K562 (cell line): ENCODE results near the gene PTRH1. TPM values are rescaled to one million over a fixed set of nuclear protein-coding genes. Genes with fewer than 3 reads are reported as not detected.
A peak's percentile ranks its signal among the peaks of the same experiment; 100 is the strongest.

Experiments used
- BRD9 ChIP-seq: fragments of 450-650 bp; IDR thresholded peaks from 2 replicates; pipeline ENCODE4 v1.6.1; 2018; ENCODE audit warnings: low read depth; ENCODE audit not compliant: partially characterized antibody
- CBX3 ChIP-seq, 2 experiments: IDR thresholded peaks; 1 replicate in 1 of 2; 2 replicates in 1 of 2; pipeline ENCODE4 v1.6.1; 2012; ENCODE audit warnings: inconsistent platforms in 2 of 2, low read length in 2 of 2, borderline replicate concordance in 1 of 2, control low read depth in 1 of 2
- E2F4 ChIP-seq: sonication (generic); formaldehyde crosslinking; IDR thresholded peaks from 2 replicates; pipeline ENCODE4 v1.8.0; 2022; ENCODE audit warnings: mild to moderate bottlenecking, low read depth, missing genetic modification reagents
- FOXA1 ChIP-seq: fragments of 450-650 bp; IDR thresholded peaks from 2 replicates; pipeline ENCODE4 v1.6.1; 2016; ENCODE audit warnings: mild to moderate bottlenecking, borderline replicate concordance
- HDAC6 ChIP-seq: IDR thresholded peaks from 2 replicates; pipeline ENCODE4 v1.6.1; 2012; ENCODE audit warnings: low read depth, mild to moderate bottlenecking, control low read depth, inconsistent platforms, low read length, moderate library complexity
- JUN ChIP-seq, 2 experiments: sonication (generic) in 1 of 2; formaldehyde crosslinking in 1 of 2; IDR thresholded peaks; 2 replicates each; pipeline versions ENCODE4 v1.6.1 to v1.8.0; 2012 to 2022; ENCODE audit warnings: borderline replicate concordance in 2 of 2, mild to moderate bottlenecking in 2 of 2, improper control_type of control experiment in 1 of 2, low read depth in 1 of 2, low read length in 1 of 2, missing genetic modification reagents in 1 of 2
- LEF1 ChIP-seq: fragments of 450-650 bp; IDR thresholded peaks from 2 replicates; pipeline ENCODE4 v1.6.1; 2016; ENCODE audit warnings: mild to moderate bottlenecking
- MEIS2 ChIP-seq: fragments of 450-650 bp; IDR thresholded peaks from 2 replicates; pipeline ENCODE4 v1.6.1; 2014; ENCODE audit warnings: mild to moderate bottlenecking; ENCODE audit not compliant: partially characterized antibody
- MITF ChIP-seq: IDR thresholded peaks from 2 replicates; pipeline ENCODE4 v1.6.1; 2014; ENCODE audit warnings: antibody characterized with exemption
- NBN ChIP-seq: fragments of 450-650 bp; IDR thresholded peaks from 2 replicates; pipeline ENCODE4 v1.6.1; 2016; ENCODE audit warnings: low read depth, mild to moderate bottlenecking
- PTBP1 ChIP-seq: fragments of 200-400 bp; formaldehyde crosslinking; IDR thresholded peaks from 2 replicates; pipeline ENCODE4 v1.6.1; 2017; ENCODE audit warnings: low read depth, low read length
- RBM17 ChIP-seq: fragments of 200-400 bp; formaldehyde crosslinking; IDR thresholded peaks from 2 replicates; pipeline ENCODE4 v1.6.1; 2017; ENCODE audit warnings: low read depth, mild to moderate bottlenecking, low read length, borderline replicate concordance
- RUNX1 ChIP-seq: sonication (generic); IDR thresholded peaks from 2 replicates; pipeline ENCODE4 v1.6.1; 2016; ENCODE audit warnings: antibody characterized with exemption, low read depth
- SMARCA4 ChIP-seq: fragments of 450-650 bp; IDR thresholded peaks from 2 replicates; pipeline ENCODE4 v1.6.1; 2016
- SOX6 ChIP-seq: fragments of 450-650 bp; IDR thresholded peaks from 2 replicates; pipeline ENCODE4 v1.6.1; 2014; ENCODE audit warnings: mild to moderate bottlenecking
- STAG1 ChIP-seq: sonication (generic); formaldehyde crosslinking; IDR thresholded peaks from 2 replicates; pipeline ENCODE4 v1.5.0; 2020; ENCODE audit warnings: missing genetic modification reagents, borderline replicate concordance
- ZC3H4 ChIP-seq: sonication (generic); formaldehyde crosslinking; IDR thresholded peaks from 2 replicates; pipeline ENCODE4 v1.9.0; 2021; ENCODE audit warnings: missing genetic modification reagents, borderline replicate concordance
- ZNF23 ChIP-seq: fragments of 250-450 bp; sonication (Bioruptor Pico); IDR thresholded peaks from 2 replicates; pipeline ENCODE4 v1.4.0; 2020; ENCODE audit warnings: mild to moderate bottlenecking
- polyA plus RNA-seq, 8 experiments: library from polyadenylated mRNA; depleted of rRNA in 4 of 8; stranded (reverse) in 5 of 8; unstranded in 3 of 8; fragments of >200 nt; fragmentation: Nextera tagmentation in 2 of 8; fragmentation: Illumina TruSeq in 1 of 8; extraction: Ambion mirVana in 2 of 8; extraction: Trizol in 1 of 8; gene quantifications; 2 replicates each; pipeline versions ENCODE4 v1.2.1 to v1.2.3, GENCODE V29; 2011 to 2014; ENCODE audit warnings: inconsistent platforms in 1 of 8, missing spikeins in 1 of 8
- total RNA-seq, 7 experiments: library from RNA; depleted of rRNA in 6 of 7; stranded (reverse); fragments of >200 nt in 6 of 7; fragmentation: Illumina TruSeq in 2 of 7; extraction: Trizol in 2 of 7; gene quantifications; 2 replicates each; pipeline versions ENCODE4 v1.2.1 to v1.2.3, GENCODE V29; 2011 to 2021; ENCODE audit warnings: low replicate concordance in 1 of 7
- TF ChIP-seq, protein P1 (sequence below), 3 experiments: fragments of 200-800 bp in 1 of 3; fragments of 250-450 bp in 1 of 3; fragments of 450-650 bp in 1 of 3; sonication (Bioruptor Pico) in 1 of 3; sonication (Bioruptor generic) in 1 of 3; formaldehyde crosslinking in 1 of 3; IDR thresholded peaks; 2 replicates each; pipeline versions ENCODE4 v1.6.1 to v1.8.0; 2016 to 2022; ENCODE audit warnings: mild to moderate bottlenecking in 2 of 3, missing genetic modification characterization in 2 of 3, missing compliant biosample characterization in 1 of 3, moderate library complexity in 1 of 3
- TF ChIP-seq, protein P2 (sequence below): fragments of 250-450 bp; sonication (Bioruptor Pico); IDR thresholded peaks from 2 replicates; pipeline ENCODE4 v1.4.0; 2020; ENCODE audit warnings: mild to moderate bottlenecking, moderate library complexity

PTRH1 gene
- total and polyA plus RNA-seq, 9 of the 15 experiments (the other 6 are each of a cell fraction or from before 2014, with no cell fraction given), result 0.63 to 43.1 (median 5.7) TPM

- TF ChIP-seq, protein P1, sequence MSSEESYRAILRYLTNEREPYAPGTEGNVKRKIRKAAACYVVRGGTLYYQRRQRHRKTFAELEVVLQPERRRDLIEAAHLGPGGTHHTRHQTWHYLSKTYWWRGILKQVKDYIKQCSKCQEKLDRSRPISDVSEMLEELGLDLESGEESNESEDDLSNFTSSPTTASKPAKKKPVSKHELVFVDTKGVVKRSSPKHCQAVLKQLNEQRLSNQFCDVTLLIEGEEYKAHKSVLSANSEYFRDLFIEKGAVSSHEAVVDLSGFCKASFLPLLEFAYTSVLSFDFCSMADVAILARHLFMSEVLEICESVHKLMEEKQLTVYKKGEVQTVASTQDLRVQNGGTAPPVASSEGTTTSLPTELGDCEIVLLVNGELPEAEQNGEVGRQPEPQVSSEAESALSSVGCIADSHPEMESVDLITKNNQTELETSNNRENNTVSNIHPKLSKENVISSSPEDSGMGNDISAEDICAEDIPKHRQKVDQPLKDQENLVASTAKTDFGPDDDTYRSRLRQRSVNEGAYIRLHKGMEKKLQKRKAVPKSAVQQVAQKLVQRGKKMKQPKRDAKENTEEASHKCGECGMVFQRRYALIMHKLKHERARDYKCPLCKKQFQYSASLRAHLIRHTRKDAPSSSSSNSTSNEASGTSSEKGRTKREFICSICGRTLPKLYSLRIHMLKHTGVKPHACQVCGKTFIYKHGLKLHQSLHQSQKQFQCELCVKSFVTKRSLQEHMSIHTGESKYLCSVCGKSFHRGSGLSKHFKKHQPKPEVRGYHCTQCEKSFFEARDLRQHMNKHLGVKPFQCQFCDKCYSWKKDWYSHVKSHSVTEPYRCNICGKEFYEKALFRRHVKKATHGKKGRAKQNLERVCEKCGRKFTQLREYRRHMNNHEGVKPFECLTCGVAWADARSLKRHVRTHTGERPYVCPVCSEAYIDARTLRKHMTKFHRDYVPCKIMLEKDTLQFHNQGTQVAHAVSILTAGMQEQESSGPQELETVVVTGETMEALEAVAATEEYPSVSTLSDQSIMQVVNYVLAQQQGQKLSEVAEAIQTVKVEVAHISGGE (CRISPR knock-in tag; IDR thresholded peaks at IDR 0.05), result peak in 1 of 3 experiments; percentile 76; a peak in 2 of 6 replicates
- no peak; the same call in 1 of the 2 replicates for TF ChIP-seq LEF1
- no peak for TF ChIP-seq E2F4 (CRISPR knock-in tag)
- no peak for TF ChIP-seq ZC3H4
- no peak for TF ChIP-seq RBM17
- TF ChIP-seq PTBP1, result no peak
- TF ChIP-seq BRD9, result no peak
- TF ChIP-seq MEIS2, result no peak
- TF ChIP-seq JUN (IDR thresholded peaks at IDR 0.05; ENCODE audit: borderline replicate concordance, low read depth, low read length), result peak; percentile 27; the same call in 1 of the 2 replicates
- no peak for TF ChIP-seq JUN (CRISPR knock-in tag; IDR thresholded peaks at IDR 0.05; ENCODE audit: borderline replicate concordance)
- no peak; the same call in none of the 2 replicates for TF ChIP-seq NBN
- TF ChIP-seq SMARCA4, result no peak
- no peak for TF ChIP-seq RUNX1
- no peak for TF ChIP-seq FOXA1
- TF ChIP-seq CBX3 (IDR thresholded peaks at IDR 0.05; ENCODE audit: borderline replicate concordance in 1 of 2, low read length in 2 of 2), result peak in 1 of 2 experiments; percentile 83; a peak in 1 of 3 replicates
- TF ChIP-seq STAG1 (CRISPR knock-in tag), result no peak
- TF ChIP-seq MITF, result peak; percentile 85
- no peak for TF ChIP-seq ZNF23 (CRISPR knock-in tag)
- TF ChIP-seq, protein P2, sequence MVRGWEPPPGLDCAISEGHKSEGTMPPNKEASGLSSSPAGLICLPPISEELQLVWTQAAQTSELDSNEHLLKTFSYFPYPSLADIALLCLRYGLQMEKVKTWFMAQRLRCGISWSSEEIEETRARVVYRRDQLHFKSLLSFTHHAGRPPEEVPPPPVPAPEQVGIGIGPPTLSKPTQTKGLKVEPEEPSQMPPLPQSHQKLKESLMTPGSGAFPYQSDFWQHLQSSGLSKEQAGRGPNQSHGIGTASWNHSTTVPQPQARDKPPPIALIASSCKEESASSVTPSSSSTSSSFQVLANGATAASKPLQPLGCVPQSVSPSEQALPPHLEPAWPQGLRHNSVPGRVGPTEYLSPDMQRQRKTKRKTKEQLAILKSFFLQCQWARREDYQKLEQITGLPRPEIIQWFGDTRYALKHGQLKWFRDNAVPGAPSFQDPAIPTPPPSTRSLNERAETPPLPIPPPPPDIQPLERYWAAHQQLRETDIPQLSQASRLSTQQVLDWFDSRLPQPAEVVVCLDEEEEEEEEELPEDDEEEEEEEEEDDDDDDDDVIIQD (CRISPR knock-in tag), result no peak
- no peak for TF ChIP-seq SOX6
- TF ChIP-seq HDAC6, result no peak
Measured at GRCh38 chr9:127698985-127699670, 16.3 kb downstream of the PTRH1 start (continued).
